ENCODE measurements around the gene MARCHF3. TPM values are rescaled to one million over a fixed set of nuclear protein-coding genes. Genes with fewer than 3 reads are reported as not detected.

Gene MARCHF3
- total RNA-seq, 2 donors from 2014 or later = 32.5 to 33.7 TPM

DNA sequence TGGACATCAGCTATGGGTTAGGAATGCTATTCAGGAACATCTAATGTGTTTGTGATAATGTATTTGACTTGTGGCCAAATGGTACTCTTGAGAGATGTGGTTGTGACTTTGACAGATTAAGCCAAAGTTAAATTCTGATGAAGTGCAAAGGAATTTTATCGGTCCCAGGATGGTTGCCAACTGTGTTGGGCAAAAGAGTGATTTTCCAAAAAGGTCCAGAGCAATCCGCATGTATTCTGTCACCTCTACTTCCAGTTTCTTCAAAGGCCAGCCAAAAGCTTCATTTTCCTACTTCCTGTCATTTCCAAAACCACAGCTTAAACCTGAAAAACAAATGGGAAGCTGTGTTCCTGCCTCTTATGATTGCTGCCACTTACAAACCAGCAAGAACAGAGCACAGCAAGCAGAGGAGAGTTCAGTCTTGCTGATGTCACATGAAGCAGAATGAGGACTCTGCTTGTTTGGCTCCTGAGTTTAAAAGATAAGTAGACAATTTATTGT lies 59.8 kb downstream of the MARCHF3 start:
- Histone ChIP-seq H3K4me3 (no peak overlapping the region), H3K4me1 (peaks cover 6% of the 10 kb centered on the region), H3K9me3 (no peaks in the 10 kb centered on the region), H3K27ac (no peak overlapping the region), H3K36me3 (no peaks in the 10 kb centered on the region), H3K9ac (ENCODE audit: low read depth in 2 of 2, low read length in 2 of 2) (no peak overlapping the region), H3K27me3 (no peaks in the 10 kb centered on the region)
- DNase-seq = no peak
- intact Hi-C loops (cut with DNase I) = no loop called here
- TF ChIP-seq, protein P1, sequence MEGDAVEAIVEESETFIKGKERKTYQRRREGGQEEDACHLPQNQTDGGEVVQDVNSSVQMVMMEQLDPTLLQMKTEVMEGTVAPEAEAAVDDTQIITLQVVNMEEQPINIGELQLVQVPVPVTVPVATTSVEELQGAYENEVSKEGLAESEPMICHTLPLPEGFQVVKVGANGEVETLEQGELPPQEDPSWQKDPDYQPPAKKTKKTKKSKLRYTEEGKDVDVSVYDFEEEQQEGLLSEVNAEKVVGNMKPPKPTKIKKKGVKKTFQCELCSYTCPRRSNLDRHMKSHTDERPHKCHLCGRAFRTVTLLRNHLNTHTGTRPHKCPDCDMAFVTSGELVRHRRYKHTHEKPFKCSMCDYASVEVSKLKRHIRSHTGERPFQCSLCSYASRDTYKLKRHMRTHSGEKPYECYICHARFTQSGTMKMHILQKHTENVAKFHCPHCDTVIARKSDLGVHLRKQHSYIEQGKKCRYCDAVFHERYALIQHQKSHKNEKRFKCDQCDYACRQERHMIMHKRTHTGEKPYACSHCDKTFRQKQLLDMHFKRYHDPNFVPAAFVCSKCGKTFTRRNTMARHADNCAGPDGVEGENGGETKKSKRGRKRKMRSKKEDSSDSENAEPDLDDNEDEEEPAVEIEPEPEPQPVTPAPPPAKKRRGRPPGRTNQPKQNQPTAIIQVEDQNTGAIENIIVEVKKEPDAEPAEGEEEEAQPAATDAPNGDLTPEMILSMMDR (IDR thresholded peaks at IDR 0.05) = no peak

DNA sequence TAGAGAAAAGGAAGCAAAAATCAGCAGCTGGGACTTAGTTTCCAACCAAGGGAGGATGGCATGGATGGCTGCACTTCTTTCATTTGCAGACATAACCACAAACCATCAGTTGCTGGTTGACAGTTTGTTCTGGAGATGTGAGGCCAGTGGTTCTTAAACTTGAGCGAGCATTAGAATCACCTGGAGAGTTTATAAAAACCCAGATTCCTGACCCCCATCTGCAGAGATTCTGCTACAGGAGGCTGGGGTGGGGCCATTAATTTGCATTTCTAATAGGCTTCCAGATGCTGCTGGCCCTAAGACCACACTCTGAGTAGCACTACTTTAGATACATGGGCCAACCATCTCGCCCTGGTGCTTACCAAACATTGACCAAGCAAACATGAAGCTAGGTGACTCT lies 60.8 kb downstream of the MARCHF3 start:
- H3K9ac ChIP-seq (ENCODE audit: low read depth in 2 of 2, low read length in 2 of 2) = no peak overlapping the region
- no peak for DNase-seq
- H3K4me3 ChIP-seq = no peak overlapping the region
- peaks cover 6% of the 10 kb centered on the region for H3K4me1 ChIP-seq
- no peaks in the 10 kb centered on the region for H3K9me3 ChIP-seq
- no peaks in the 10 kb centered on the region for H3K27me3 ChIP-seq
- H3K36me3 ChIP-seq = no peaks in the 10 kb centered on the region
- H3K27ac ChIP-seq = no peak overlapping the region
- TF ChIP-seq, protein P1 (IDR thresholded peaks at IDR 0.05) = no peak
- intact Hi-C loops (cut with DNase I) = no loop called here

DNA sequence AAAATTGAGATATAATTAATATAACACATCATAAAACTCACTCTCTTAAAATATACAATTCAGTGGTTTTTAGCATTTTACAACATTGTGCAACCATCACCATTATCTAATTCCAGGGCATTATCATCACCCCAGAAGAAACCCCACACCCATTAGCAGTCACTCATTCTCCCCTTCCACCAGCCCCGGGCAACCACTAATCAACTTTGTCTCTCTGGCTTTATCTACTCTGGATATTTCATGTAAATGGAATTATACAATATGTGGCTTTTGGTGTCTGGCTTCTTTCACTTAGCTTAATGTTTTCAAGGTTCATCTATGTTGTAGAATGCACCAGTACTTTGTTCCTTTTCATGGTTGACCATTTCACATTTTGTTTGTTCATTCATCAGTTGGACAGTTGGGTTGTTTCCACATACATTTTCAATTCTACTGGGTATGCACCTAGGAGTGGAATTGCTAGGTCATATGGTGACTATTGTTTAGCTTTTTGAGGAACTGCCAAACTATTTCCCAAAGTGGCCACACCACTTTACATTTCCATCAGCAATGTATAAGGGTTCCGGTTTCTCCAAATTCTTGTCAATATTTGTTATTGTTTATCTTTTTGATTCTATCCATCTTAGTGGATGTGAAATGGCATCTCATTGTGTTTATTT lies 62.4 kb downstream of the MARCHF3 start:
- H3K27me3 ChIP-seq = no peaks in the 10 kb centered on the region
- H3K4me1 ChIP-seq = peaks cover under 1% of the 10 kb centered on the region
- no peak for DNase-seq
- intact Hi-C loops (cut with DNase I) = no loop called here
- H3K36me3 ChIP-seq = no peaks in the 10 kb centered on the region
- TF ChIP-seq, protein P1 (IDR thresholded peaks at IDR 0.05) = no peak
- no peak overlapping the region for H3K27ac ChIP-seq
- no peaks in the 10 kb centered on the region for H3K9me3 ChIP-seq
- H3K9ac ChIP-seq (ENCODE audit: low read depth in 2 of 2, low read length in 2 of 2) = no peak overlapping the region
- no peak overlapping the region for H3K4me3 ChIP-seq

DNA sequence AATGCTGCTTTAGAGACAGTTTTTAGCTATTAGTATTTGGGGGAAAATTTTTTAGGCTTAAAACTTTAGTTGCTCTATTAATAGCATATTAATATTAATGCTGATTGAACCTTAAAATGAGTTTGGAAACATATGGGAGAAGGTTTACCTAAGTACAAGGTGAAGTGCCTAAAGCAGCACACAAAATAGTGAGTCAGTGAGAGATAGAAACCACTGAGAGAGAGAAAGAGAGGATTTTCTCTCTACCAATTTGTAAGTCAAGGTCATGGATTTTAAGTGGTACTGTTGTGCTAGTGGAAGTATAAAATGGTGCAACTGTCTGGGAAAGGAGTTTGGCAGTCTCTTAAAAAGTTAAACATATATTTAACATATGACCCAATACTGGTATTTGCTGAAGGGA lies 64.9 kb downstream of the MARCHF3 start:
- Histone ChIP-seq H3K4me1 (no peaks in the 10 kb centered on the region), H3K36me3 (no peaks in the 10 kb centered on the region), H3K27ac (no peak overlapping the region), H3K4me3 (no peak overlapping the region), H3K9me3 (no peaks in the 10 kb centered on the region), H3K27me3 (no peaks in the 10 kb centered on the region), H3K9ac (ENCODE audit: low read depth in 2 of 2, low read length in 2 of 2) (no peak overlapping the region)
- intact Hi-C loops (cut with DNase I) = no loop called here
- no peak for DNase-seq
- TF ChIP-seq, protein P1 (IDR thresholded peaks at IDR 0.05) = no peak

DNA sequence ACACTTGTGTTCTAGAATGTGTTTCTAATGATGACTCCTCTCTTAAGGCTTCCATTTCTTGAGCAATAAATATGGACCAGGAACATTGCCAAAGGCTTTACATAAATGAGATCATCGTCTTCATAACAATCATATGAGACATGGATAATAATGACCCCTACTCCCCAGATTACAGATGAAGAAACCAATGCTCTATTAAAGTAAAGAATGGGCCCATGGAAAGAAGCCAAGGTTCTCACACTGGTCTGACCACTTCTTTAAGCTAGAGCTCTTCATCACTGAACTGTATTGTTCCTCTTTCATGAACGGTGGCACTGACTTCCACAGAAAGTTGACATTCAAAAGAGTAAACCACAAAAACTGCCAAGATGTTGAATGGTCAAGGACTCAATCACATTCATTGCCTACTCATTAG lies 65.3 kb downstream of the MARCHF3 start:
- DNase-seq = no peak
- no peaks in the 10 kb centered on the region for H3K4me1 ChIP-seq
- TF ChIP-seq, protein P1 (IDR thresholded peaks at IDR 0.05) = no peak
- H3K27ac ChIP-seq = no peak overlapping the region
- intact Hi-C loops (cut with DNase I) = no loop called here
- H3K36me3 ChIP-seq = no peaks in the 10 kb centered on the region
- no peaks in the 10 kb centered on the region for H3K9me3 ChIP-seq
- H3K4me3 ChIP-seq = no peak overlapping the region
- no peaks in the 10 kb centered on the region for H3K27me3 ChIP-seq
- no peak overlapping the region for H3K9ac ChIP-seq (ENCODE audit: low read depth in 2 of 2, low read length in 2 of 2)
